Sciatic nerve (tissue), 2 donors: Measurements from ENCODE around the gene ACYP2. TPM values are rescaled to one million over a fixed set of nuclear protein-coding genes. Genes with fewer than 3 reads are reported as not detected.
"Not testable (repeated sequence)": the region's sequence is repeated elsewhere in the genome, so short reads cannot be mapped to it uniquely, and the experiment has no call there.

Experiments
- ATAC-seq: fragments of 200-7000 bp; cut with Tn5 transposase; one replicate; pipeline ENCODE4 v1.9.1; 2020; ENCODE audit warnings: mild to moderate bottlenecking, moderate library complexity
- DNase-seq: peaks from one replicate; pipeline ENCODE4 v3.0.0-alpha.2; 2020; ENCODE audit warnings: low spot score
- intact Hi-C: fragments of 100-400 bp; cut with DNase I; formaldehyde crosslinking; loops from one replicate; pipeline ENCODE4 v1.14.2; 2022
- total RNA-seq: library from RNA; stranded (reverse); fragmentation: NEBNext Ultra II Directional; extraction: Animal tissue kit (Norgen Biotek cat#: 25700); gene quantifications from one replicate; pipeline ENCODE4 v1.2.1, GENCODE V29; 2021
- donor health status: DM: no; HTN: no; CAD: no.
- donor health status: DM: no; HTN: no; CAD: no.

The ACYP2 gene
- total RNA-seq, result 19.7 TPM

DNA sequence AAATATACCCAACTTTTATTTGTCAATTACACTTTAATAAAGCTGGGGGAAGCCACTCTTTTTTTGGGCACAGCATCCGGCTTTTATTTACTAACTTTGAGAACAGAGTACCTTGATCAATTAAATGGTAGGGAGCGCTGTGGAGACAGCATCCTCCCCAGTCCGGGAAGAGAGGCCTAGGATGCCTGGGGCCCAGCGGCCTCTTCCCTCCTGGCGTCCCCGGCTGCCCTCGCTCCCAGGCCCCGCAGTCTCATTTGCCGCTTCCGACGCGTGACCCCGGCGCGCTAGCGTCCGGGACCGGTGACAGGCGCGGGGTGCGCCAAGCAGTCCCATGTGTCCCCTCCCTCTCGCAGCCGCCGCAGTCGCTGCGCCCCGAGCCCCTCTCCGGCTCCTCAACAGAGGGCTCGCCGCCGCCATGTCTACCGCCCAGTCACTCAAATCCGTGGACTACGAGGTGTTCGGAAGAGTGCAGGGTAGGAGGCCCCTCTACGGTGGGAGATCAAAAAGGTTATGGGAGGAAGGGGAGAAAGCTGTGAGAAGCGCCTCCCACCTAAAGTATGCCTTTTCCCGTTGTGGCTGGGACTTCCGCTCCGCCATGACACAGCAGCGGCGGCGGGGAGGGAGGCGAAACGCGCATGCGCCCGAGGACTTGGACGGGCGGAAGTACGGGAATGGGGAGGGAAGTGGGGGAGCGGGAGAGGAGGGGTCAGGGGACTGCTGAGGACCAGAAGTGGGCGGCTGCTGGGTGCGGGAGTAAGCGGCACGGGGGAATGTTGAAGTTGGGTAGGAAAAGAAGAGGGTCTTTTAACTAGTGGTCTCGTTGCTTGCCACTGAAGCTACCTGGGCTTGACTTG lies at the start of gene ACYP2:
ACYP2 (plus strand) TSS at position 332 of the 854 bp plus-strand sequence.
- intact Hi-C loops, result no loop called here
- peak; percentile 98 for DNase-seq
- ATAC-seq, result peak; percentile 99

GRCh38 chr2:54065891-54066290 lies 49.5 kb upstream of the ACYP2 start:
- intact Hi-C loops, result no loop called here
- ATAC-seq (no peak), DNase-seq (no peak)

GRCh38 chr2:54067851-54068375 lies 47.5 kb upstream of the ACYP2 start:
- intact Hi-C loops, result no loop called here
- DNase-seq (no peak), ATAC-seq (no peak)

DNA sequence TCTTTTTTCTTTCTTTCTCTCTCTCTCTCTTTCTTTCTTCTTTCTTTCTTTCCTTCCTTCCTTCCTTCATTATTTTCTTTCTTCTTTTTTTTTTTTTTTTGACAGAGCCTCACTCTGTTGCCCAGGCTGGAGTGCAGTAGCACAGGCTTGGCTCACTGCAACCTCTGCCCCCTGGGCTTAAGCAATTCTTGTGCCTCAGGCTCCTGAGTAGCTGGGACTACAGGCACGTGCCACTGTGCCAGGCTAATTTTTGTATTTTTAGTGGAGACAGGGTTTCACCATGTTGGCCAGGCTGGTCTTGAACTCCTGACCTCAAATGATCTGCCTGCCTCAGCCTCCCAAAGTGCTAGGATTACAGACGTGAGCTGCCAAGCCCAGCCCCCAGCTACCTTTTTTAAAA lies 42.9 kb upstream of the ACYP2 start:
- ATAC-seq, DNase-seq, intact Hi-C loops: not testable (repeated sequence)

DNA sequence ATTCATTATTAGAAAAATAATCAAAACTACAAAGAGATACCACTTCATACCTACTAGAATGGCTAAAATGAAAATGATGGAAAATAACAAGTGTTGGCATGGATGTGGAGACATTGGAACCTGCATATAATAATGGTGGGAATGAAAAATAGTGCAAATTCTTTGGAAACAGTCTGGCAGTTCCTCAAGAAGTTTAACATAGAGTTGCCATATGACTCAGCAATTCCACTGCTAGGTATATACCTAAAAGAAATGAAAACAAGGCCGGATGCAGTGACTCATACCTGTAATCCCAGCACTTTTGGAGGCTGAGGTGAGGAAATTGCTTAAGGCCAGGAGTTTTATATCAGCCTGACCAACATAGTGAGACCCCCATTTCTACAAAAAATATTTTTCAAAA lies 41.6 kb upstream of the ACYP2 start:
- ATAC-seq (no peak), DNase-seq (no peak)
- intact Hi-C loops, result no loop called here

DNA sequence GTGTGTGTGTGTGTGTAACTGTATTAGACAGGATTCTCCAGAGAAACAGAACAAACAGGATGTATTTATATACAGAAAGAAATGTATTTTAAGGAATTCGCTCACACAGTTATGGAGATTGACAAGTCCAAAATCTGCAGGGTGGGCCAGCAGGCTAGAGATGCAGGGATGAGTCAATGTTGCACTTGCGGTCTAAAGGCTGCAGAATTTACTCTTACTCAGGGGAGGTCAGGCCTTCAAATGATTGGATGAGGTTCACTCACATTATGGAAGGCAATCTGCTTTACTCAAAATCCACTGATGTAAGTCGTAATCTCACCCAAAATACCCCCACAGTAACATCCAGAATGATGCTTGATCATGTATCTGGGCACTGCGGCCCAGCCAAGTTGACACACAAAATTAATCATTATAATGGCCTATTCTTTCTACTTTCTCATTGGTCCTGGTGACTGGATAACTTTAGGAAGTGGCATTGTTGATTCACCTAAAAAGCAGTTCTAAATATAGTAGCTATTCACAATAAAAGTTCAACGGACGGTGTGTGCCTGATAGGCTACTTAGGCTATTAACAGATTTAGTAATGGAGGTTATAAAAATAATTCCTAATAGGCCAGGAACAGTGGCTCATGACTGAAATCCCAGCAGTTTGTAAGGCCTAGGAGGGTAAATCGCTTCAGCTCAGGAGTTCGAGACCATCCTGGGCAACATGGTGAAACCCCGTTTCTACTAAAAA lies 40.6 kb upstream of the ACYP2 start:
- DNase-seq, result no peak
- ATAC-seq, result no peak
- intact Hi-C loops, result no loop called here

- DNase-seq, result no peak
- intact Hi-C loops, result no loop called here
- no peak for ATAC-seq
Observed at GRCh38 chr2:54076586-54076985, 38.8 kb upstream of the ACYP2 start.

DNA sequence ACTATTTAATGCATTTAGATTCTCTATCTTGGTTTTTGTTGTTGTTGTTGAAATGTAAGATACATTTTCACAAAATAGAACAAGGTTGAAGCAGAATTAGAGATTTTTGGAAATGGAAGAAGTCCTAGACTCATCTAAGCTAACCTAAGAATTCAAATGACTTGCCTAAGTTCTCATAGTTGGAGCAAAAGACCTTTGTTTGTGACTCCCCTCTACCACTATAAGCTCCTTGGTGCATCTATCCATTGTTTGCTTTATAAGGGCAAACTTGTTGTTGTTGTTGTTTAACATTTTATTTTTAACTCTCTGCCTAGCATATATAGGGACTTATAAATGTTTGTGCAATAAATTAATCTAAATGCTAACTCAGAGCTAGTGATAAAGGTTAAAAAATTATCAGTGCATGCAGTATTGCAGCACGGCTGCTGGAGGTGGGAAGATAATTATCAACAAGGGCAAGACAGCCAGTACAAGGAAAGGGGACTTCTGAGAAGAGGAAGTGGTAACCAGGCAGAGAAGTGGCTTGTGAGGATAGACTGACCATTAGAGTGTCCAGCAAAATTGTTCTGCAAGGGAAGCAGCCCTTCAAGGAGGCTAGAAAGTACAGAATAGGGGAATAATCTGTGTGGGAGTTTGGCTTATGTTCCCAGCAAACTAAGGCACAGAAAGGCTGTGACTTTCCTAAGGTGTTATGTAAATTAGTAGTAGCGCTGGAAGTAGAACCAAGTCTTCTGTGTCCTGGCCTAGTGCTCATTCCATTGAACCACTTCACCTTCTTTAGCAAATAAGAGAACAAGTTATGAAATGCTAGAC lies 38.1 kb upstream of the ACYP2 start:
- ATAC-seq (no peak), DNase-seq (no peak)
- intact Hi-C loops, result no loop called here

GRCh38 chr2:54079331-54079730 lies 36.1 kb upstream of the ACYP2 start:
- intact Hi-C loops, result no loop called here
- DNase-seq (no peak), ATAC-seq (no peak)

DNA sequence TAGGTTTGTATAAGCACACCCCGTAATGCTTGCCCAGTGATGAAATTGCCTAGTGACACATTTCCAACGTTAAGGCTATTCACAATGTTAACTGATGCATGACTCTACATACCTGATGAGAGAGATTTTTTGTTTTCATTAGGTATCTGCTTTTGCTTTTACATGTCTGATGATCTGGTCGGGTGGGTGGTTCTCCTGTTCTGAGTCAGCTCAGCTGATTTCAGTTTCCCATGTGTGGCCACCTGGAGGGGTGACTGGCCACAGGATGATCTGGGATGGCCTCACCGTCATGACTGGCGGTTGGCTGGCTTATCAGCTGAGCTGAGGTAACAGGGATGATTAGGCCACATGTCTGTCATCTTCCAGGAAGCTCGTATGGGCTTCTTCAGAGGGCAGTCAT lies 33.8 kb upstream of the ACYP2 start:
- no peak for DNase-seq
- intact Hi-C loops, result no loop called here
- no peak for ATAC-seq

- DNase-seq (no peak), ATAC-seq (no peak)
- intact Hi-C loops, result no loop called here
Observed at GRCh38 chr2:54083021-54083420, 32.4 kb upstream of the ACYP2 start.

GRCh38 chr2:54083445-54083844 lies 32.0 kb upstream of the ACYP2 start:
- no peak for DNase-seq
- intact Hi-C loops, result no loop called here
- no peak for ATAC-seq

- no peak for ATAC-seq
- intact Hi-C loops, result no loop called here
- no peak for DNase-seq
Observed at GRCh38 chr2:54084600-54084999, 30.8 kb upstream of the ACYP2 start.

GRCh38 chr2:54085069-54085468 lies 30.3 kb upstream of the ACYP2 start:
- DNase-seq, result no peak
- no peak for ATAC-seq
- intact Hi-C loops, result no loop called here

DNA sequence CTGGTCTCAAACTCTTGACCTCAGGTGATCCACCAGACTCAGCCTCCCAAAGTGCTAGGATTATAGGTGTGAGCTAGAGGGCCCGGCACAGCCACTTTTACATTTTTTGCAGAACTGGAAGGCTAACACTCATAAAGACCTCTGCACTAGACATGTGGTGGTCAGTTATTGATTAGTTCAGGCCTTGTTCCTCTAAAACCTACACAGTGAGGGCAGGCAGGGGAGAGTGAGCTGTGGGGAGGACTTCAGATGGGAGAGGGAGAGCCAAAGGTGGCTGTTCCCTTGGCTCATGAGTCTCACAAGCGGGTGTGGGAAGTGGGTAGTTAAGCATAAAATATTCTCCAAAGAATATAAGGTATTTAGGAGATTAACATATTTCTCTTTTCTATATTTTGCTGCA lies 29.3 kb upstream of the ACYP2 start:
- intact Hi-C loops, result no loop called here
- no peak for DNase-seq
- no peak for ATAC-seq

DNA sequence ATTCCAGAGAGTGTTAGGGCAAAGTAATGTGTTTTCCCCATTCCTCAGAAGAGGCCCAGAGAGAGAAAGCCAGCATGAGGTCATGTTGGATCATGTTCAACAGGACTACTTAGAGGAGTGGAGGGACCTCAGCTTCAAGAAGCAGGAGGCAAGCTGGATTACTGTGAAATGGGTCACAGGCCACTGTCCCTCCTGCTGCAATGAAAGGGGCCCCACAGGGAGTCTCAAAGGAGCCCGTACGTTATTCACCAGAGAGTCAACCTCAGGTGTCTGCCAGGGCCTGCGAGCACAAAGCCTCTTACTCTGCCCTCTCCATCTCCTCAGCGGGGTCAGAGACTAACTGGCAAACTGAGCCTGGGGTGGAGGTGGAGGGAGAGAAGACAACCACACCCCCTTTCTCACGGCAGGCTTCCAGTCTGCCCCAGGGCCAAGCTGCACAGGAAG lies 27.2 kb upstream of the ACYP2 start:
- DNase-seq, result no peak
- intact Hi-C loops, result no loop called here
- peak; percentile 79 for ATAC-seq

GRCh38 chr2:54088719-54089118 lies 26.7 kb upstream of the ACYP2 start:
- ATAC-seq (no peak), DNase-seq (no peak)
- intact Hi-C loops, result no loop called here

- ATAC-seq (no peak), DNase-seq (no peak)
- intact Hi-C loops, result no loop called here
Observed at GRCh38 chr2:54090521-54091117, 24.8 kb upstream of the ACYP2 start.

DNA sequence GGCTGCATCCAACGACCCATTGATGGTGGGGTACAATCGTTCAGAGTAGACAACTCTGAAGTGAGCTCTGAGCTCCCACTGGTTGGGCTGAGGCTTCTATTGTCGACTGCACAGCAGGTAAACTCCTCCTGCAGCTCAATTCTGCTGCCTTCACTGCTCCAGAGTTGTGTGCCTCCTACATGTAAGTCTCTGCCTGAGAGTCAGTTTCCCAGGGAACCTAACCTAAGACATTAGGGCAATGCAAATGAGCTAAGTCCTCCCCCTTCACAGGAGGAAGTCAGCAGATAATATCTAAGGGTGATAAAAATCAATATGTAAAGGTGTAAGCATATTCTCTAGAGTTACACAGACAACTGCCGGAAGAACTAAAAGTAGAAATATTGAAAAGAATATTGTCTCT lies 22.5 kb upstream of the ACYP2 start:
- ATAC-seq, result no peak
- intact Hi-C loops, result no loop called here

More for the DNA sequence above, 22.5 kb upstream of the ACYP2 start:
- no peak for DNase-seq
